ENCODE measurements around the gene GRM4. TPM values are rescaled to one million over a fixed set of nuclear protein-coding genes. Genes with fewer than 3 reads are reported as not detected.

GRM4 gene
- total RNA-seq, 6 donors from 2014 or later = 0.24 TPM; not detected in 5

DNA sequence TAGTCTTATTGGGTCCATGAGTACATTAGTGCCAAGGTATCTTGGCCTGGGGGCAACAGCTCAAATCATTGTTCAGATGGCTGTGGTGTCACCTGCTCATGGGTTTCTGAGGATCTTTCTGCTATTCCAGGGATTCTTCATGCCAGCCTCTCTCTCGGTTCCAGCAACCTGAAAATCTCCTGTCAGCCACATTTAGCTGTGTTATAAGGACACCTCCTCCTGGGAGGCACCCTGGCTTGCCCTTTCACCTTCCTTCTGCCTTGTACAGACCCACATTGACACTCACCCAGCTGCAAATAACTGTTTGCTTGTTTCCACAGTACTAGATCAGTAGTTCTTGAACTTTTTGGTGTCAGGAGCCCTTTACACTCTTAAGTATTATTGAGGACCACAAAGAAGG lies 159.9 kb downstream of the GRM4 start:
- ATAC-seq (ENCODE audit: low FRiP score in 2 of 2) = no peak
- H3K27me3 ChIP-seq = no peaks in the 10 kb centered on the region
- no peaks in the 10 kb centered on the region for H3K36me3 ChIP-seq
- no peak overlapping the region for H3K4me3 ChIP-seq
- H3K9me3 ChIP-seq = no peaks in the 10 kb centered on the region
- WGBS, 2 donors = 61 to 78% methylated on average over 1 of the region's 1 CpG
- H3K4me1 ChIP-seq = peaks cover 0 to 11% (median 8%) of the 10 kb centered on the region in 4 donors
- no peak overlapping the region for H3K27ac ChIP-seq
- no peak for DNase-seq
- TF ChIP-seq POLR2AphosphoS5 (IDR thresholded peaks at IDR 0.05) (no peak), EP300 (IDR thresholded peaks at IDR 0.05) (no peak), POLR2A (IDR thresholded peaks at IDR 0.05) (no peak), CTCF (IDR thresholded peaks at IDR 0.05) (no peak)

- Histone ChIP-seq H3K4me1 (peaks cover 0 to 11% (median 8%) of the 10 kb centered on the region in 4 donors), H3K9me3 (no peaks in the 10 kb centered on the region), H3K4me3 (no peak overlapping the region), H3K27ac (no peak overlapping the region), H3K27me3 (no peaks in the 10 kb centered on the region), H3K36me3 (no peaks in the 10 kb centered on the region)
- no peak for ATAC-seq (ENCODE audit: low FRiP score in 2 of 2)
- TF ChIP-seq POLR2AphosphoS5 (IDR thresholded peaks at IDR 0.05) (no peak), CTCF (IDR thresholded peaks at IDR 0.05) (no peak), POLR2A (IDR thresholded peaks at IDR 0.05) (no peak), EP300 (IDR thresholded peaks at IDR 0.05) (no peak)
- 69 to 76% methylated on average over 11 to 14 of the region's 14 CpGs for WGBS, 2 donors
- DNase-seq = no peak
Measured at GRCh38 chr6:33985313-33985751, 160.6 kb downstream of the GRM4 start.

GRCh38 chr6:33984466-33985312 lies 161.2 kb downstream of the GRM4 start:
- ATAC-seq (ENCODE audit: low FRiP score in 2 of 2) = no peak
- WGBS, 2 donors = 75 to 82% methylated on average over 21 of the region's 21 CpGs
- DNase-seq = no peak
- H3K36me3 ChIP-seq = no peaks in the 10 kb centered on the region
- no peaks in the 10 kb centered on the region for H3K9me3 ChIP-seq
- TF ChIP-seq POLR2A (IDR thresholded peaks at IDR 0.05) = no peak
- TF ChIP-seq EP300 (IDR thresholded peaks at IDR 0.05) = no peak
- no peak for TF ChIP-seq CTCF (IDR thresholded peaks at IDR 0.05)
- no peak for TF ChIP-seq POLR2AphosphoS5 (IDR thresholded peaks at IDR 0.05)
- no peak overlapping the region for H3K4me3 ChIP-seq
- no peaks in the 10 kb centered on the region for H3K27me3 ChIP-seq
- H3K27ac ChIP-seq = no peak overlapping the region
- H3K4me1 ChIP-seq = peaks cover 0 to 11% (median 8%) of the 10 kb centered on the region in 4 donors

DNA sequence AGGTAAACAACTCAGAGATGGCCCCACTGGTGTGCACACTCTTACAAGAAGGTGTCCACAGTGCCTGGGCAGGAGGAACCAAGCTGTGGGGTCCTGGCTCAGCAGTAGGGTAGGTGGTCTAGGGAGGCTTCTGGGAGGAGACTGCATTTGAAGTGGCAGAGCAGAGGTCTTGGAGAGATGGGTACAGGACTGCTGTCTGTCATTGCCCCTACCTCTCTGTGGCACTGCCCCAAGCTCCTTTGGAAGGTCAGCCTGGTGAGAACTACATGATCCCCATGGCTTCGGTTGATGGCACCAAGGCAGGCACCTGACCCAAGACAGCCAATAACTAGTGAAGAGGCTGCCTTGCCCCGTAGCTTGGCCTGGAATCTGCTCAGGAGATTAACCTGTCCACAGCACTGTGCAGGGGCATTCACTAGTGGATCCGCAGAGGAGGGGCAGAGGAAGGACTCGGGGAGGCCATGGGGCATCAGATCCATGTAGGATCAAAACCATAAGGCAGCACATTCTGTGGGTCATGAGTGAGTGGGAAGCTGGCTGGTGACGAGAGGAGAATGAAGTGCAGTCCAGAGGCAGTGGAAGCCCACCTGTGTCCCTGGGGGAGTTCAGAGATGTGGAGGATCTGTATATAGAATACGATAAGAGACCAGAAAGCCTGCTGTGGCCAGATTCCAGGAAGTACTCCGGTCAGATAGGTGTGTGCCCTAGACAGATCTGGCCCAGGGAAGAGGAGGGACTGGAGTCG lies 162.0 kb downstream of the GRM4 start:
- Histone ChIP-seq H3K27me3 (no peaks in the 10 kb centered on the region), H3K4me3 (no peak overlapping the region), H3K4me1 (peaks cover 0 to 11% (median 8%) of the 10 kb centered on the region in 4 donors), H3K9me3 (no peaks in the 10 kb centered on the region), H3K27ac (no peak overlapping the region), H3K36me3 (no peaks in the 10 kb centered on the region)
- WGBS, 2 donors = 86 to 90% methylated on average over 6 to 8 of the region's 8 CpGs
- no peak for ATAC-seq (ENCODE audit: low FRiP score in 2 of 2)
- TF ChIP-seq POLR2AphosphoS5 (IDR thresholded peaks at IDR 0.05) (no peak), EP300 (IDR thresholded peaks at IDR 0.05) (no peak), POLR2A (IDR thresholded peaks at IDR 0.05) (no peak), CTCF (IDR thresholded peaks at IDR 0.05) (no peak)
- DNase-seq = no peak

All from upper lobe of left lung (tissue), 6 donors.